IMR-90 (cell line): Measurements from ENCODE around the gene SPTSSB. TPM values are rescaled to one million over a fixed set of nuclear protein-coding genes. Genes with fewer than 3 reads are reported as not detected.

Source experiments
- ATAC-seq: fragments of 200-7000 bp; cut with Tn5 transposase; 2 replicates; pipeline ENCODE4 v1.9.1; 2020; ENCODE audit warnings: low read depth, mild to moderate bottlenecking, moderate library complexity
- BruUV-seq: library from RNA; stranded (reverse); fragments of 400-500 nt; replicated peaks from 2 replicates; lab custom pipeline; 2021; lab: Mats Ljungman, UMichigan
- CTCF ChIA-PET: fragments of 300-600 bp; formaldehyde crosslinking; extraction: SDS; loops from one replicate; lab custom pipeline; 2021; ENCODE audit warnings: antibody characterized with exemption; lab: Yijun Ruan, JAX
- POLR2A ChIA-PET: fragments of 300-600 bp; sonication (Branson Sonifier 250); formaldehyde crosslinking; loops from one replicate; lab custom pipeline; 2022; ENCODE audit warnings: antibody characterized with exemption; ENCODE audit not compliant: unreplicated experiment; lab: Charles Lee
- DNase-seq: peaks from one replicate; pipeline ENCODE4 v3.0.0; 2013
- H2AFZ ChIP-seq: replicated peaks from 2 replicates; pipeline ENCODE3; 2013; ENCODE audit warnings: low read length, mild to moderate bottlenecking; ENCODE audit not compliant: poor library complexity
- H2AK5ac ChIP-seq: 2 replicates; pipeline ENCODE4 v1.6.1; 2013; ENCODE audit warnings: low read depth, low read length, inconsistent platforms
- H2AK9ac ChIP-seq: replicated peaks from 2 replicates; pipeline ENCODE3; 2013; ENCODE audit warnings: mild to moderate bottlenecking, low read depth, low read length, moderate library complexity; ENCODE audit not compliant: poor library complexity
- H2BK120ac ChIP-seq: 2 replicates; pipeline ENCODE4 v1.6.1; 2013; ENCODE audit warnings: low read depth, low read length, inconsistent platforms
- H2BK15ac ChIP-seq: 3 replicates; pipeline ENCODE4 v1.6.1; 2013; ENCODE audit warnings: low read depth, low read length, inconsistent platforms
- H2BK20ac ChIP-seq: 2 replicates; pipeline ENCODE4 v1.6.1; 2013; ENCODE audit warnings: low read depth, mild to moderate bottlenecking, inconsistent platforms, low read length, moderate library complexity
- H2BK5ac ChIP-seq: 2 replicates; pipeline ENCODE4 v1.6.1; 2013; ENCODE audit warnings: mild to moderate bottlenecking, low read depth, low read length, inconsistent platforms; ENCODE audit not compliant: poor library complexity, severe bottlenecking
- H3K14ac ChIP-seq: replicated peaks from 2 replicates; pipeline ENCODE4 v1.6.1; 2013; ENCODE audit warnings: low read depth, low read length, inconsistent platforms
- H3K18ac ChIP-seq: 2 replicates; pipeline ENCODE4 v1.6.1; 2013; ENCODE audit warnings: low read depth, low read length, control low read depth
- H3K23ac ChIP-seq: 2 replicates; pipeline ENCODE4 v1.6.1; 2013; ENCODE audit warnings: low read depth, low read length, inconsistent platforms
- H3K27ac ChIP-seq: 2 replicates; pipeline ENCODE4 v1.5.1; 2013; ENCODE audit warnings: mild to moderate bottlenecking, control low read depth, low read length; ENCODE audit not compliant: insufficient read depth
- H3K27me3 ChIP-seq: 2 replicates; pipeline ENCODE4 v1.6.1; 2013; ENCODE audit warnings: low read length; ENCODE audit not compliant: control insufficient read depth, insufficient read depth
- H3K36me3 ChIP-seq: 2 replicates; pipeline ENCODE4 v1.6.1; 2013; ENCODE audit warnings: low read length, mixed read lengths; ENCODE audit not compliant: control insufficient read depth, insufficient read depth
- H3K4ac ChIP-seq: 2 replicates; pipeline ENCODE4 v1.6.1; 2013; ENCODE audit warnings: low read depth, low read length, inconsistent platforms
- H3K4me1 ChIP-seq: 2 replicates; pipeline ENCODE4 v1.6.1; 2013; ENCODE audit warnings: low read length, mixed read lengths; ENCODE audit not compliant: control insufficient read depth, insufficient read depth
- H3K4me2 ChIP-seq: 2 replicates; pipeline ENCODE4 v1.6.1; 2013; ENCODE audit warnings: low read depth, mild to moderate bottlenecking, control low read depth, low read length, moderate library complexity
- H3K4me3 ChIP-seq: 2 replicates; pipeline ENCODE4 v1.5.1; 2013; ENCODE audit warnings: low read depth, mild to moderate bottlenecking, control low read depth, low read length, moderate library complexity; ENCODE audit not compliant: insufficient read depth
- H3K56ac ChIP-seq: 2 replicates; pipeline ENCODE4 v1.6.1; 2013; ENCODE audit warnings: low read length, inconsistent platforms; ENCODE audit not compliant: insufficient read depth; ENCODE audit errors: extremely low read depth
- H3K79me1 ChIP-seq, 2 experiments: 2 replicates each; pipeline ENCODE4 v1.6.1; 2013; ENCODE audit warnings: low read length in 2 of 2, inconsistent platforms in 1 of 2, low read depth in 1 of 2
- H3K9ac ChIP-seq: 2 replicates; pipeline ENCODE4 v1.6.1; 2013; ENCODE audit warnings: low read depth, low read length, control low read depth
- H3K9me1 ChIP-seq: 2 replicates; pipeline ENCODE4 v1.6.1; 2013; ENCODE audit warnings: low read length, inconsistent platforms; ENCODE audit not compliant: insufficient read depth
- H3K9me3 ChIP-seq: 2 replicates; pipeline ENCODE4 v1.6.1; 2013; ENCODE audit warnings: low read length; ENCODE audit not compliant: control insufficient read depth, insufficient read depth
- H4K20me1 ChIP-seq: 2 replicates; pipeline ENCODE4 v1.6.1; 2013; ENCODE audit warnings: low read length, inconsistent platforms; ENCODE audit not compliant: insufficient read depth
- H4K5ac ChIP-seq: 2 replicates; pipeline ENCODE4 v1.6.1; 2013; ENCODE audit warnings: mild to moderate bottlenecking, low read depth, low read length, control low read depth
- H4K8ac ChIP-seq, 2 experiments: 2 replicates each; pipeline ENCODE4 v1.6.1; 2013; ENCODE audit warnings: low read depth in 2 of 2, low read length in 2 of 2, control low read depth in 1 of 2, inconsistent platforms in 1 of 2
- H4K91ac ChIP-seq: 2 replicates; pipeline ENCODE4 v1.6.1; 2013; ENCODE audit warnings: low read depth, low read length, inconsistent platforms; ENCODE audit not compliant: insufficient read depth
- BHLHE40 ChIP-seq: fragments of 150-350 bp; IDR thresholded peaks from 2 replicates; pipeline ENCODE4 v1.6.1; 2016; ENCODE audit warnings: mild to moderate bottlenecking, low read depth, low read length
- CEBPB ChIP-seq: IDR thresholded peaks from 2 replicates; pipeline ENCODE4 v1.6.1; 2012; ENCODE audit warnings: low read depth, low read length, improper control_type of control experiment
- CHD1 ChIP-seq: IDR thresholded peaks from 2 replicates; pipeline ENCODE4 v1.6.1; 2012; ENCODE audit warnings: low read depth, low read length, improper control_type of control experiment
- FOS ChIP-seq: fragments of 150-350 bp; IDR thresholded peaks from 2 replicates; pipeline ENCODE4 v1.6.1; 2016; ENCODE audit warnings: low read depth, low read length
- MAFK ChIP-seq: IDR thresholded peaks from 2 replicates; pipeline ENCODE4 v1.6.1; 2012; ENCODE audit warnings: low read depth, low read length, improper control_type of control experiment
- MAZ ChIP-seq: IDR thresholded peaks from 2 replicates; pipeline ENCODE4 v1.6.1; 2012; ENCODE audit warnings: low read depth, mild to moderate bottlenecking, low read length, improper control_type of control experiment, moderate library complexity, borderline replicate concordance
- MXI1 ChIP-seq: IDR thresholded peaks from 2 replicates; pipeline ENCODE4 v1.6.1; 2012; ENCODE audit warnings: low read depth, mild to moderate bottlenecking, low read length, moderate library complexity, borderline replicate concordance
- NFE2L2 ChIP-seq: fragments of 150-350 bp; IDR thresholded peaks from 2 replicates; pipeline ENCODE4 v1.6.1; 2016; ENCODE audit warnings: low read depth, mild to moderate bottlenecking, low read length
- POLR2A ChIP-seq: IDR thresholded peaks from 2 replicates; pipeline ENCODE4 v1.6.1; 2012; ENCODE audit warnings: mild to moderate bottlenecking, low read depth, low read length
- RAD21 ChIP-seq: IDR thresholded peaks from 2 replicates; pipeline ENCODE4 v1.6.1; 2012; ENCODE audit warnings: low read length, improper control_type of control experiment
- RCOR1 ChIP-seq: IDR thresholded peaks from 2 replicates; pipeline ENCODE4 v1.6.1; 2012; ENCODE audit warnings: mild to moderate bottlenecking, low read length, improper control_type of control experiment; ENCODE audit not compliant: insufficient replicate concordance
- RFX5 ChIP-seq: IDR thresholded peaks from 2 replicates; pipeline ENCODE4 v1.8.0; 2012; ENCODE audit warnings: low read depth, mild to moderate bottlenecking, low read length, moderate library complexity
- SMC3 ChIP-seq: fragments of 150-350 bp; IDR thresholded peaks from 2 replicates; pipeline ENCODE4 v1.6.1; 2016; ENCODE audit warnings: low read depth, mild to moderate bottlenecking, antibody characterized with exemption, low read length, moderate library complexity
- WGBS, 2 experiments: methylation state at CpG; one replicate each; pipeline versions ENCODE4 v1.1.5 to v1.1.7; 2013; ENCODE audit warnings: missing lambda C conversion rate in 2 of 2; ENCODE audit not compliant: insufficient read length in 1 of 2; ENCODE audit errors: extremely low coverage in 2 of 2; 5-methylcytosine and 5-hydroxymethylcytosine counted together
- dilution Hi-C: fragments of 300-500 bp; cut with HindIII; formaldehyde crosslinking; loops from one replicate; pipeline ENCODE4 v1.14.3; 2018; ENCODE audit warnings: low sequenced_read_pairs; ENCODE audit not compliant: unreplicated experiment
- in situ Hi-C: fragments of 300-500 bp; cut with MboI; formaldehyde crosslinking; loops from 3 replicates; pipeline ENCODE4 v1.14.3; 2019; ENCODE audit warnings: low sequenced_read_pairs, inconsistent platforms, mixed read lengths
- intact Hi-C: fragments of 100-400 bp; cut with micrococcal nuclease; formaldehyde crosslinking; loops from 2 replicates; pipeline ENCODE4 v1.10.0; 2022
- polyA plus RNA-seq, 3 experiments: library from polyadenylated mRNA; depleted of rRNA; stranded (reverse); fragments of >200 nt; gene quantifications; 2 replicates each; pipeline ENCODE4 v1.2.3, GENCODE V29; 2012; ENCODE audit warnings: low replicate concordance in 1 of 3
- total RNA-seq: library from RNA; depleted of rRNA; stranded (reverse); fragments of >200 nt; gene quantifications from 2 replicates; pipeline ENCODE4 v1.2.3, GENCODE V29; 2012
- TF ChIP-seq, protein P1 (sequence below): fragments of 150-350 bp; IDR thresholded peaks from 2 replicates; pipeline ENCODE4 v1.6.1; 2016; ENCODE audit warnings: low read depth, mild to moderate bottlenecking, low read length, moderate library complexity, borderline replicate concordance
- TF ChIP-seq, protein P2 (sequence below): conservative IDR thresholded peaks from 2 replicates; pipeline ENCODE4 v1.5.1; 2012; ENCODE audit warnings: mild to moderate bottlenecking, low read depth, low read length, improper control_type of control experiment
- TF ChIP-seq, protein P3 (sequence below): fragments of 150-350 bp; IDR thresholded peaks from 2 replicates; pipeline ENCODE4 v1.6.1; 2017; ENCODE audit warnings: mild to moderate bottlenecking, antibody characterized with exemption, low read length, low read depth

The SPTSSB gene
- total and polyA plus RNA-seq, 2 of the 4 experiments (the other 2 are of a cell fraction) = not detected

DNA sequence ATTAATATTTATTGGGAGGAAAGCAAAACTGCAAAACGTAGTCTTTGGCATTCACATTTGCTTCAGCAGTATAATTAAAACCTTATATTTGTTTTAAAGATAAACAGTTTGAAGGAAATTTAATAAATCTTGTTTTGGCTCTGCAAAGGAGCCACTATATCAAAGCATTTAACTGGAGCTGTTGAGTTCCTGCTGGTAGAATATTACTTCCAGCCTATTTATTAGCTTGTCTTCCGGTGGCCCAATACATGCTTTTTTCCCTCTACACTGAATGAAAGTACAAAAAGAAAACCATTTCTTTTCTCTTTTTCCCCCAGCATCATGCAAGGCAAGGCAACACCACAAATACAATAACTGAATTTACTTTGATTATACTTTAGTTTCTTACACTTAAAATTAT, 26.3 kb downstream of the SPTSSB start:
- no peaks in the 10 kb centered on the region; the same call in 1 of the 2 replicates for H3K9me1 ChIP-seq
- H2BK120ac ChIP-seq = no peak overlapping the region
- no peak overlapping the region for H3K4me3 ChIP-seq
- no TSS peak for BruUV-seq
- intact Hi-C loops = no loop called here
- H4K5ac ChIP-seq = no peak overlapping the region
- TF ChIP-seq MAZ (no peak), BHLHE40 (no peak), POLR2A (no peak), SMC3 (no peak), RAD21 (no peak), RFX5 (no peak), FOS (no peak), MXI1 (no peak), NFE2L2 (no peak), CHD1 (no peak), CEBPB (no peak), RCOR1 (no peak), MAFK (no peak)
- TF ChIP-seq, protein P1, sequence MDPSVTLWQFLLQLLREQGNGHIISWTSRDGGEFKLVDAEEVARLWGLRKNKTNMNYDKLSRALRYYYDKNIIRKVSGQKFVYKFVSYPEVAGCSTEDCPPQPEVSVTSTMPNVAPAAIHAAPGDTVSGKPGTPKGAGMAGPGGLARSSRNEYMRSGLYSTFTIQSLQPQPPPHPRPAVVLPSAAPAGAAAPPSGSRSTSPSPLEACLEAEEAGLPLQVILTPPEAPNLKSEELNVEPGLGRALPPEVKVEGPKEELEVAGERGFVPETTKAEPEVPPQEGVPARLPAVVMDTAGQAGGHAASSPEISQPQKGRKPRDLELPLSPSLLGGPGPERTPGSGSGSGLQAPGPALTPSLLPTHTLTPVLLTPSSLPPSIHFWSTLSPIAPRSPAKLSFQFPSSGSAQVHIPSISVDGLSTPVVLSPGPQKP = no peak
- TF ChIP-seq, protein P2, sequence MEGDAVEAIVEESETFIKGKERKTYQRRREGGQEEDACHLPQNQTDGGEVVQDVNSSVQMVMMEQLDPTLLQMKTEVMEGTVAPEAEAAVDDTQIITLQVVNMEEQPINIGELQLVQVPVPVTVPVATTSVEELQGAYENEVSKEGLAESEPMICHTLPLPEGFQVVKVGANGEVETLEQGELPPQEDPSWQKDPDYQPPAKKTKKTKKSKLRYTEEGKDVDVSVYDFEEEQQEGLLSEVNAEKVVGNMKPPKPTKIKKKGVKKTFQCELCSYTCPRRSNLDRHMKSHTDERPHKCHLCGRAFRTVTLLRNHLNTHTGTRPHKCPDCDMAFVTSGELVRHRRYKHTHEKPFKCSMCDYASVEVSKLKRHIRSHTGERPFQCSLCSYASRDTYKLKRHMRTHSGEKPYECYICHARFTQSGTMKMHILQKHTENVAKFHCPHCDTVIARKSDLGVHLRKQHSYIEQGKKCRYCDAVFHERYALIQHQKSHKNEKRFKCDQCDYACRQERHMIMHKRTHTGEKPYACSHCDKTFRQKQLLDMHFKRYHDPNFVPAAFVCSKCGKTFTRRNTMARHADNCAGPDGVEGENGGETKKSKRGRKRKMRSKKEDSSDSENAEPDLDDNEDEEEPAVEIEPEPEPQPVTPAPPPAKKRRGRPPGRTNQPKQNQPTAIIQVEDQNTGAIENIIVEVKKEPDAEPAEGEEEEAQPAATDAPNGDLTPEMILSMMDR = no peak
- TF ChIP-seq, protein P3, sequence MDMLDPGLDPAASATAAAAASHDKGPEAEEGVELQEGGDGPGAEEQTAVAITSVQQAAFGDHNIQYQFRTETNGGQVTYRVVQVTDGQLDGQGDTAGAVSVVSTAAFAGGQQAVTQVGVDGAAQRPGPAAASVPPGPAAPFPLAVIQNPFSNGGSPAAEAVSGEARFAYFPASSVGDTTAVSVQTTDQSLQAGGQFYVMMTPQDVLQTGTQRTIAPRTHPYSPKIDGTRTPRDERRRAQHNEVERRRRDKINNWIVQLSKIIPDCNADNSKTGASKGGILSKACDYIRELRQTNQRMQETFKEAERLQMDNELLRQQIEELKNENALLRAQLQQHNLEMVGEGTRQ = no peak
- H3K27ac ChIP-seq = no peak overlapping the region
- ChIA-PET CTCF (no interaction called here), POLR2A (no interaction called here)
- ATAC-seq (no peak), DNase-seq (no peak)
- H2AK9ac ChIP-seq = no peak overlapping the region
- H3K36me3 ChIP-seq = no peaks in the 10 kb centered on the region
- H3K27me3 ChIP-seq = no peaks in the 10 kb centered on the region; the same call in 1 of the 2 replicates
- WGBS, 2 experiments = no CpG with 5 or more reads among the region's 2 CpGs
- H4K20me1 ChIP-seq = no peaks in the 10 kb centered on the region
- no peak overlapping the region for H3K23ac ChIP-seq
- H3K9me3 ChIP-seq = no peaks in the 10 kb centered on the region
- H2BK20ac ChIP-seq = no peak overlapping the region
- no peaks in the 10 kb centered on the region for H3K4me1 ChIP-seq
- H3K18ac ChIP-seq = no peak overlapping the region
- H2BK5ac ChIP-seq = no peak overlapping the region
- H3K4ac ChIP-seq = no peak overlapping the region
- H3K9ac ChIP-seq = no peak overlapping the region
- H2AK5ac ChIP-seq = no peak overlapping the region
- dilution Hi-C loops = no loop called here
- in situ Hi-C loops = no loop called here
- H3K79me1 ChIP-seq = no peaks in the 10 kb centered on the region
- no peak overlapping the region for H4K8ac ChIP-seq
- no peak overlapping the region for H2BK15ac ChIP-seq
- no peak overlapping the region for H2AFZ ChIP-seq
- H3K14ac ChIP-seq = no peak overlapping the region
- H4K91ac ChIP-seq = no peak overlapping the region
- H3K4me2 ChIP-seq = no peak overlapping the region
- no peak overlapping the region for H3K56ac ChIP-seq
